Measurements from ENCODE around the gene MSH2. TPM values are rescaled to one million over a fixed set of nuclear protein-coding genes. Genes with fewer than 3 reads are reported as not detected.

Gene MSH2
- total and polyA plus RNA-seq, 2 of the 13 experiments (the other 11 are each of a cell fraction or from before 2014, with no cell fraction given) = 19.9 to 76.3 TPM

GRCh38 chr2:47494267-47495130 is 91.5 kb downstream of the MSH2 start:
- no TSS peak for BruUV-seq (replicated peaks)
- H3K4me3 ChIP-seq (replicated peaks in 1 of 3; ENCODE audit: insufficient read depth in 1 of 3, low read depth in 2 of 3, low read length in 3 of 3) = no peak overlapping the region
- no peaks in the 10 kb centered on the region for H3K79me2 ChIP-seq (ENCODE audit: insufficient read depth, low read length)
- POLR2A ChIA-PET = no interaction called here
- H3K9me3 ChIP-seq (ENCODE audit: low read length) = peaks cover 8% of the 10 kb centered on the region
- no peaks in the 10 kb centered on the region for H3K27me3 ChIP-seq (ENCODE audit: control insufficient read depth in 1 of 2, insufficient read depth in 2 of 2, low read length in 2 of 2)
- H3K27ac ChIP-seq (ENCODE audit: extremely low read length, insufficient read depth, low read length) = no peak overlapping the region
- H3K9ac ChIP-seq (ENCODE audit: insufficient read depth, low read depth, low read length) = no peak overlapping the region
- TF ChIP-seq ZNF614 (CRISPR knock-in tag; IDR thresholded peaks at IDR 0.05; ENCODE audit: borderline replicate concordance) (no peak), ZKSCAN8 (CRISPR knock-in tag; IDR thresholded peaks at IDR 0.05; ENCODE audit: borderline replicate concordance) (no peak), SMYD3 (CRISPR knock-in tag; IDR thresholded peaks at IDR 0.05) (no peak), CC2D1A (CRISPR knock-in tag; IDR thresholded peaks at IDR 0.05) (no peak), MAFK (conservative IDR thresholded peaks at IDR 0.05 in 1 of 2, IDR thresholded peaks at IDR 0.05 in 1 of 2; ENCODE audit: low read length in 2 of 2) (peak; percentile 84 to 91), MAFF (IDR thresholded peaks at IDR 0.05; ENCODE audit: low read depth, low read length) (peak; percentile 74)
- H3K4me1 ChIP-seq (ENCODE audit: insufficient read depth, low read length) = no peaks in the 10 kb centered on the region
- intact Hi-C loops (cut with micrococcal nuclease; ENCODE audit: unreplicated experiment) (no loop called here), in situ Hi-C loops (cut with HindIII; ENCODE audit: extremely low pct_ligation_motif_present, low pct_unique_long_range_greater_than_20kb) (no loop called here)
- DNase-seq (ENCODE audit: low spot score) = no peak
- ATAC-seq = peak; percentile 33
- 69% methylated on average over 16 of the region's 16 CpGs for WGBS (ENCODE audit: low lambda C conversion rate)
- H3K4me2 ChIP-seq (ENCODE audit: low read depth, low read length) = no peak overlapping the region
- FAIRE-seq = no peak
- H4K20me1 ChIP-seq (ENCODE audit: insufficient read depth, low read length) = no peaks in the 10 kb centered on the region
- H3K36me3 ChIP-seq (replicated peaks in 1 of 2; ENCODE audit: control insufficient read depth in 1 of 2, insufficient read depth in 2 of 2, low read length in 2 of 2) = no peaks in the 10 kb centered on the region
- no peak overlapping the region for H2AFZ ChIP-seq (ENCODE audit: low read length)
- CTCF ChIA-PET (ENCODE audit: low intra/inter-chr PET ratio, low total read pairs) = no interaction called here

- no peaks in the 10 kb centered on the region for H3K79me2 ChIP-seq (ENCODE audit: insufficient read depth, low read length)
- ATAC-seq (no peak), FAIRE-seq (no peak), DNase-seq (ENCODE audit: low spot score) (no peak)
- no peaks in the 10 kb centered on the region for H3K27me3 ChIP-seq (ENCODE audit: control insufficient read depth in 1 of 2, insufficient read depth in 2 of 2, low read length in 2 of 2)
- H3K27ac ChIP-seq (ENCODE audit: extremely low read length, insufficient read depth, low read length) = no peak overlapping the region
- H3K4me1 ChIP-seq (ENCODE audit: insufficient read depth, low read length) = no peaks in the 10 kb centered on the region
- CTCF ChIA-PET (ENCODE audit: low intra/inter-chr PET ratio, low total read pairs) = no interaction called here
- intact Hi-C loops (cut with micrococcal nuclease; ENCODE audit: unreplicated experiment) (no loop called here), in situ Hi-C loops (cut with HindIII; ENCODE audit: extremely low pct_ligation_motif_present, low pct_unique_long_range_greater_than_20kb) (no loop called here)
- POLR2A ChIA-PET = no interaction called here
- WGBS (ENCODE audit: low lambda C conversion rate) = 41% methylated on average over 7 of the region's 8 CpGs
- no peak overlapping the region for H3K9ac ChIP-seq (ENCODE audit: insufficient read depth, low read depth, low read length)
- no peak overlapping the region for H3K4me2 ChIP-seq (ENCODE audit: low read depth, low read length)
- no peak overlapping the region for H2AFZ ChIP-seq (ENCODE audit: low read length)
- no peaks in the 10 kb centered on the region for H4K20me1 ChIP-seq (ENCODE audit: insufficient read depth, low read length)
- no peak overlapping the region for H3K4me3 ChIP-seq (replicated peaks in 1 of 3; ENCODE audit: insufficient read depth in 1 of 3, low read depth in 2 of 3, low read length in 3 of 3)
- TF ChIP-seq DR1 (CRISPR knock-in tag; IDR thresholded peaks at IDR 0.05) (no peak), ZSCAN31 (CRISPR knock-in tag; IDR thresholded peaks at IDR 0.05; ENCODE audit: low read depth) (no peak)
- peaks cover 17% of the 10 kb centered on the region for H3K9me3 ChIP-seq (ENCODE audit: low read length)
- no peaks in the 10 kb centered on the region for H3K36me3 ChIP-seq (replicated peaks in 1 of 2; ENCODE audit: control insufficient read depth in 1 of 2, insufficient read depth in 2 of 2, low read length in 2 of 2)
- no TSS peak for BruUV-seq (replicated peaks)
Measured at GRCh38 chr2:47497843-47498460, 95.0 kb downstream of the MSH2 start.
